SK-N-SH (cell line): Measurements from ENCODE around the gene TBRG4. TPM values are rescaled to one million over a fixed set of nuclear protein-coding genes. Genes with fewer than 3 reads are reported as not detected.
A peak's percentile ranks its signal among the peaks of the same experiment; 100 is the strongest.

ENCODE experiments used
- CTCF ChIA-PET: fragments of 300-600, 350-600 bp; formaldehyde crosslinking; extraction: SDS; loops from one replicate; lab custom pipeline; 2021; lab: Yijun Ruan, JAX
- POLR2A ChIA-PET: fragments of 350-600 bp; sonication (Branson Sonifier 250); formaldehyde crosslinking; extraction: SDS; loops from one replicate; lab custom pipeline; 2020; ENCODE audit warnings: antibody characterized with exemption, inconsistent platforms; lab: Yijun Ruan, JAX
- DNase-seq: peaks from one replicate; pipeline ENCODE4 v3.0.0; 2012
- H2AFZ ChIP-seq: fragments of 200-600 bp; sonication (generic); 2 replicates; pipeline ENCODE4 v1.8.1; 2016; ENCODE audit warnings: antibody characterized with exemption, mild to moderate bottlenecking, low read depth
- H3F3A ChIP-seq: fragments of 200-600 bp; sonication (generic); replicated peaks from 2 replicates; pipeline ENCODE3; 2016; ENCODE audit warnings: antibody characterized with exemption, mild to moderate bottlenecking; ENCODE audit not compliant: insufficient read depth
- H3K27ac ChIP-seq, 2 experiments: fragments of 200-500 bp in 1 of 2; fragments of 200-600 bp in 1 of 2; sonication (Bioruptor generic) in 1 of 2; sonication (generic), shearing (Covaris generic) in 1 of 2; 2 replicates each; pipeline versions ENCODE4 v1.5.1 to v1.6.1; 2014 to 2016; ENCODE audit warnings: low read depth in 2 of 2, inconsistent platforms in 1 of 2, low read length in 1 of 2, mild to moderate bottlenecking in 1 of 2, mixed read lengths in 1 of 2
- H3K27me3 ChIP-seq: fragments of 200-600 bp; sonication (generic), shearing (Covaris generic); 2 replicates; pipeline ENCODE4 v1.6.1; 2016; ENCODE audit warnings: mixed run types; ENCODE audit not compliant: insufficient read depth
- H3K36me3 ChIP-seq, 2 experiments: fragments of 200-500 bp in 1 of 2; fragments of 200-600 bp in 1 of 2; sonication (Bioruptor generic) in 1 of 2; sonication (generic) in 1 of 2; replicated peaks in 1 of 2; 2 replicates each; pipeline versions ENCODE3 to v1.5.1; 2014 to 2016; ENCODE audit warnings: low read length in 1 of 2, mild to moderate bottlenecking in 1 of 2; ENCODE audit not compliant: insufficient read depth in 2 of 2, control insufficient read depth in 1 of 2
- H3K4me1 ChIP-seq, 2 experiments: fragments of 200-500 bp in 1 of 2; fragments of 200-600 bp in 1 of 2; sonication (Bioruptor generic) in 1 of 2; sonication (generic), shearing (Covaris generic) in 1 of 2; 2 replicates each; pipeline versions ENCODE4 v1.5.1 to v1.6.1; 2014 to 2016; ENCODE audit warnings: low read depth in 1 of 2, low read length in 1 of 2, mixed run types in 1 of 2; ENCODE audit not compliant: insufficient read depth in 2 of 2, control insufficient read depth in 1 of 2
- H3K4me2 ChIP-seq: fragments of 200-600 bp; sonication (generic), shearing (Covaris generic); 2 replicates; pipeline ENCODE4 v1.6.1; 2017; ENCODE audit warnings: mixed run types
- H3K4me3 ChIP-seq, 2 experiments: fragments of 200-500 bp in 1 of 2; fragments of 200-600 bp in 1 of 2; sonication (Bioruptor generic) in 1 of 2; sonication (generic), shearing (Covaris generic) in 1 of 2; 2 replicates each; pipeline versions ENCODE4 v1.5.1 to v1.8.1; 2014 to 2016; ENCODE audit warnings: low read depth in 2 of 2, inconsistent platforms in 1 of 2, low read length in 1 of 2, mild to moderate bottlenecking in 1 of 2, mixed read lengths in 1 of 2, moderate library complexity in 1 of 2
- H3K79me2 ChIP-seq: fragments of 200-600 bp; sonication (generic); 2 replicates; pipeline ENCODE4 v1.8.1; 2017; ENCODE audit warnings: mild to moderate bottlenecking; ENCODE audit not compliant: insufficient read depth
- H3K9ac ChIP-seq: fragments of 200-600 bp; sonication (generic); 2 replicates; pipeline ENCODE4 v1.6.1; 2017; ENCODE audit warnings: mixed run types
- H3K9me2 ChIP-seq: fragments of 200-600 bp; sonication (generic); 2 replicates; pipeline ENCODE4 v1.6.1; 2017; ENCODE audit warnings: mixed run types
- H3K9me3 ChIP-seq: fragments of 200-600 bp; sonication (generic); 2 replicates; pipeline ENCODE4 v1.6.1; 2017; ENCODE audit warnings: mixed run types, mild to moderate bottlenecking, moderate library complexity
- H4K20me1 ChIP-seq: fragments of 200-600 bp; sonication (generic); 2 replicates; pipeline ENCODE4 v1.6.1; 2017; ENCODE audit warnings: mild to moderate bottlenecking, mixed run types; ENCODE audit not compliant: insufficient read depth
- EP300 ChIP-seq, 2 experiments: IDR thresholded peaks; 2 replicates each; pipeline versions ENCODE4 v1.4.0 to v1.6.1; 2012; ENCODE audit warnings: borderline replicate concordance in 1 of 2, low read depth in 1 of 2, low read length in 1 of 2
- FOXJ3 ChIP-seq: sonication (generic); formaldehyde crosslinking; IDR thresholded peaks from 2 replicates; pipeline ENCODE4 v1.5.1; 2020; ENCODE audit warnings: mild to moderate bottlenecking, missing genetic modification reagents
- PBX3 ChIP-seq: IDR thresholded peaks from 2 replicates; pipeline ENCODE4; 2012
- POLR2AphosphoS5 ChIP-seq: IDR thresholded peaks from 2 replicates; pipeline ENCODE4 v1.6.1; 2012; ENCODE audit warnings: low read depth, low read length
- RAD21 ChIP-seq: IDR thresholded peaks from 2 replicates; pipeline ENCODE4 v1.6.1; 2012; ENCODE audit warnings: mild to moderate bottlenecking, low read length
- SMC3 ChIP-seq: IDR thresholded peaks from 2 replicates; pipeline ENCODE4 v1.6.1; 2012; ENCODE audit warnings: low read depth, low read length, improper control_type of control experiment
- WGBS: methylation state at CpG from one replicate; pipeline ENCODE4 v1.1.6; 2017; ENCODE audit warnings: low lambda C conversion rate; 5-methylcytosine and 5-hydroxymethylcytosine counted together
- polyA plus RNA-seq, 3 experiments: library from polyadenylated mRNA; depleted of rRNA; stranded (reverse); fragments of >200 nt; gene quantifications; 2 replicates each; pipeline ENCODE4 v1.2.3, GENCODE V29; 2012

Gene TBRG4
- polyA plus RNA-seq, 1 of the 3 experiments (the other 2 are of a cell fraction): 76.2 TPM

DNA sequence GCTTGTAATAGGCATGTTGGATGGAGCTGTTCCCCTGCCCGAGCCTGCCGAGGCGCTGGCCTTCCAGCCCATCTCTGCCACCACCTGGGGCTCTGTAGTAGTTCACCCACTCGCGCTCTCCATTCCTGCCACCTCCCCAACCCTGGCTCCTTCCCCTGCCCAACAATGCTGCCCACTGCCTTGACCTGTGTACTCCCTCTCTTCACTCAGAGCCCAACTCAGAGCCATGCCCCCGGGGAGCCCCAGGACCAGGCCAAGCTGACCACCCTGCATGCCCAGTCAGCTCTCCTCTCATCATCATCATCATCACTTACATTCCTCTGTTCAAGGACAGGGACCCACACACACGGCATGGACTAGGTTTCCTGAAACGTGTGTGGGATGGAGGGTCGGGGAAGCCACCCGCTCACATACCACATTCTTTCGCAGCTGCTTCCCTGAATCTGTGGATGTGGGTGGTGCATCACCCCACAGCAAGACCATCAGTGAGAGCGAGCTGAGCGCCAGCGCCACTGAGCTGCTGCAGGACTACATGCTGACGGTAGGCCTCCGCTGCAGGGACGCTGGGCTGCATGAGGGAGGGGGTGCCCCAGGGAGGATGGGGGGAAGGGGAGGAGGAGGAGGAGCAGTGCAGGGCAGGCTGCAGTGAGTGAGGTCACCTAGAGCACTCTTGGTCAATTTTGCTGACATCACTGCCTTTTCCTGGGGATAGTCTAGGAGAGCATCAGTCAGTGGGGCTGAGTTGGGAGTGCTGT is 38.3 kb downstream of the TBRG4 start:
- H3K4me1 ChIP-seq: peaks cover 0 to 40% of the 10 kb centered on the region in 2 experiments; a peak in 1 of 4 replicates
- H3K79me2 ChIP-seq: peaks cover 3% of the 10 kb centered on the region; the same call in 1 of the 2 replicates
- H3K27me3 ChIP-seq: no peaks in the 10 kb centered on the region
- no peak overlapping the region for H2AFZ ChIP-seq
- no peak overlapping the region for H3K9ac ChIP-seq
- H3K36me3 ChIP-seq: peaks cover 7 to 72% of the 10 kb centered on the region in 2 experiments
- H4K20me1 ChIP-seq: peaks cover 5% of the 10 kb centered on the region
- no peaks in the 10 kb centered on the region for H3F3A ChIP-seq
- H3K9me2 ChIP-seq: no peaks in the 10 kb centered on the region
- CTCF ChIA-PET: interaction anchor here (0.6 to 6.6 kb wide), 24 partner anchors 15 to 507 kb away, joined by 3 to 36 read pairs (median 4); partner anchors contain the start of genes NACAD and TBRG4
- WGBS: 78% methylated on average over 17 of the region's 17 CpGs
- peak; percentile 78 for DNase-seq
- POLR2A ChIA-PET: interaction anchor here (0.5 to 3.7 kb wide), 12 partner anchors 8 to 467 kb away, joined by 3 to 28 read pairs (median 6); partner anchors contain the start of genes CCM2, NACAD, OGDH and TBRG4
- TF ChIP-seq POLR2AphosphoS5 (0 out of 2 replicates have a peak, but pooled peaks have one; percentile 11), PBX3 (no peak), RAD21 (peak; percentile 58)
- H3K27ac ChIP-seq: peak overlapping the region in 1 of 2 experiments; percentile 91; a peak in 2 of 4 replicates
- H3K4me3 ChIP-seq: no peak overlapping the region
- no peak overlapping the region for H3K4me2 ChIP-seq
- H3K9me3 ChIP-seq: no peaks in the 10 kb centered on the region

- peaks cover 8% of the 10 kb centered on the region for H3K79me2 ChIP-seq
- no peak overlapping the region for H3K9ac ChIP-seq
- WGBS: 93% methylated on average over 13 of the region's 13 CpGs
- peaks cover 0 to 40% of the 10 kb centered on the region in 2 experiments; a peak in 1 of 4 replicates for H3K4me1 ChIP-seq
- 0 out of 2 replicates have a peak, but pooled peaks have one; percentile 14 for TF ChIP-seq FOXJ3 (CRISPR knock-in tag)
- TF ChIP-seq SMC3: no peak
- no peak for TF ChIP-seq PBX3
- 0 out of 4 replicates have a peak, but pooled peaks of 1 of the 2 experiments have one; percentile 15 for TF ChIP-seq EP300 (IDR thresholded peaks at IDR 0.05; ENCODE audit: borderline replicate concordance in 1 of 2, low read depth in 1 of 2, low read length in 1 of 2)
- H4K20me1 ChIP-seq: peaks cover 5% of the 10 kb centered on the region
- POLR2A ChIA-PET: interaction anchor here (0.6 to 3.7 kb wide), 11 partner anchors 8 to 187 kb away, joined by 3 to 28 read pairs (median 4); partner anchors contain the start of genes CCM2, NACAD, PURB and TBRG4
- no peak overlapping the region for H3K4me2 ChIP-seq
- no peaks in the 10 kb centered on the region for H3K9me3 ChIP-seq
- H3F3A ChIP-seq: no peaks in the 10 kb centered on the region
- no peak overlapping the region for H2AFZ ChIP-seq
- DNase-seq: peak; percentile 65
- no peaks in the 10 kb centered on the region for H3K27me3 ChIP-seq
- peaks cover 9 to 71% of the 10 kb centered on the region in 2 experiments for H3K36me3 ChIP-seq
- CTCF ChIA-PET: interaction anchor here (0.6 to 6.6 kb wide), 20 partner anchors 16 to 506 kb away, joined by 3 to 36 read pairs (median 4); partner anchors contain the start of genes NACAD and TBRG4
- no peaks in the 10 kb centered on the region for H3K9me2 ChIP-seq
- no peak overlapping the region for H3K4me3 ChIP-seq
- H3K27ac ChIP-seq: peak overlapping the region in 1 of 2 experiments; percentile 91; a peak in 2 of 4 replicates
These were observed 39.1 kb downstream of the TBRG4 start for GRCh38 chr7:45072131-45073030.
